Tibial nerve (tissue), 4 donors: ENCODE measurements around the gene COX19.

Source experiments
- CTCF ChIP-seq, 5 experiments: fragments of 200-600 bp in 3 of 5; fragments of 450-650 bp in 2 of 5; sonication (generic) in 3 of 5; IDR thresholded peaks; one replicate each; pipeline ENCODE4 v1.5.1; 2016 to 2019; ENCODE audit warnings: antibody characterized with exemption in 5 of 5, mild to moderate bottlenecking in 3 of 5, moderate library complexity in 2 of 5
- EP300 ChIP-seq, 2 donors: sonication (generic); formaldehyde crosslinking; IDR thresholded peaks; one replicate each; pipeline ENCODE4 v1.6.1; 2017; ENCODE audit warnings: antibody characterized with exemption in 2 of 2, mild to moderate bottlenecking in 1 of 2
- POLR2A ChIP-seq, 2 donors: fragments of 450-650 bp; IDR thresholded peaks; one replicate each; pipeline ENCODE4 v1.6.1; 2017; ENCODE audit warnings: antibody characterized with exemption in 2 of 2, mild to moderate bottlenecking in 2 of 2, moderate library complexity in 2 of 2

GRCh38 chr7:1004018-1004852 is 28.9 kb upstream of the COX19 start:
- TF ChIP-seq CTCF (IDR thresholded peaks at IDR 0.05), result no peak
- no peak for TF ChIP-seq POLR2A (IDR thresholded peaks at IDR 0.05)
- no peak for TF ChIP-seq EP300 (IDR thresholded peaks at IDR 0.05)
